HG03521 (cell line): ENCODE results near the gene JAZF1.
"Not testable (repeated sequence)": the region's sequence is repeated elsewhere in the genome, so short reads cannot be mapped to it uniquely, and the experiment has no call there.

Experiments used
- ATAC-seq: cut with Tn5 transposase; IDR thresholded peaks from one replicate; pipeline ENCODE4 v1.9.1; 2021; ENCODE audit warnings: mild to moderate bottlenecking, moderate library complexity; ENCODE audit not compliant: unreplicated experiment

Gene JAZF1

GRCh38 chr7:27948861-27949260 lies 231.7 kb downstream of the JAZF1 start:
- ATAC-seq: no peak

- no peak for ATAC-seq
Measured at GRCh38 chr7:27947586-27948278, 232.9 kb downstream of the JAZF1 start.

DNA sequence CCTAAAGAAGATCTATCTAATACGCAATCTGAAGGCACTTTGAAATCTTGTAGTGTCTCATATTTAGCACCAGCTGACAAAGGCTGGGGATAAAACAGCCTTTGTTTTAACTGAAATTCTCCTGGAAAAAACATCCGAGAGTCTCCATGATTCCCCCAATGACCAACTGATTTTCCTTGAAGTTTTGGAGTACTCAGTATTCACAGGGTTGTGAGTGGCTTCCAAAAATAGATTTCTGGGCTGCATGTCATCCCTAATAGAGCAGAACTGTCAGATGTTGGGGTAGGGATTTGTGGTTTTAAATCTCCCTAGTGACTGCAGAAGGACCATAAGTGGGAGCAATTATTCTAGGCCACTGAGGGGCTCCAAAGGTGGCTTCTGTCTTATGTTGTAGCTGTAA lies 234.2 kb downstream of the JAZF1 start:
- ATAC-seq: no peak

- no peak for ATAC-seq
Measured at GRCh38 chr7:27945058-27945795, 235.4 kb downstream of the JAZF1 start.

DNA sequence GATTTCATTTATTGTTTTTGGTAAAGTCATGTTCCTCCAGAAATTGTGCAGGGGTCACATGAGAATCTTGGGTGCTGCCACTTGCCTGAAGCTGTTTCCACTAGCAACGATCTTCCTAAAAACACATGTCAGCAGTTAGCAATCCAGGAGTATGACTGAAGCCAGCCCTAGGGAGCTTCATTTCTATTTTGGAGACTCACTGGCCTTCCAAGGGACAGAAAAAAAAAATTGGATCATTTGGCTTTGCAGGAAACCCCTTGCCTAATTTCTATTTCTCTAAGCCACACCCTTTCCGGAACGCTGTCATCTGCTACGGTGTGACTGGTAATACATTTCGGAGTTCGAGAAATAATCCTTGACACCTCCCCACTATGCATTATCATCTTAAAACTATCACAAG lies 236.0 kb downstream of the JAZF1 start:
- ATAC-seq: no peak

DNA sequence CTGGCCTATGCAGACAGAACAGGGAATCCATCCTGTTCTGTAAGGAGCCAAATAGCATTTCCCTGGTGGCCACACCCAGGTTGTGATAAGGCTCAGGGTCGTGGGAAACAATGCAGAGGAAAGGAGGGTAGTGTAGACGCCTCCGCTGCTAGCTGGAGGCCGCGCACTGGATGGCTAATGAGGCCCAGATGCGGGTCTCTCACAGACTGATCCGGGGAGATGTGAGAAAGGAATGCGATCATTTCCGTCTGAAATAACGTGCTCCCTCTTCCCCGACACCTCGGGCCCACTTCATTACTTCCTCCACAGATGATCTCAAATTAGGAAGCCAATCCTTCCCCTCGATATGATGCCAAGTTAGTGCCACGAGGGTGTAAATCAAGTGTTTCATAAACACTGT lies 237.4 kb downstream of the JAZF1 start:
- no peak for ATAC-seq

DNA sequence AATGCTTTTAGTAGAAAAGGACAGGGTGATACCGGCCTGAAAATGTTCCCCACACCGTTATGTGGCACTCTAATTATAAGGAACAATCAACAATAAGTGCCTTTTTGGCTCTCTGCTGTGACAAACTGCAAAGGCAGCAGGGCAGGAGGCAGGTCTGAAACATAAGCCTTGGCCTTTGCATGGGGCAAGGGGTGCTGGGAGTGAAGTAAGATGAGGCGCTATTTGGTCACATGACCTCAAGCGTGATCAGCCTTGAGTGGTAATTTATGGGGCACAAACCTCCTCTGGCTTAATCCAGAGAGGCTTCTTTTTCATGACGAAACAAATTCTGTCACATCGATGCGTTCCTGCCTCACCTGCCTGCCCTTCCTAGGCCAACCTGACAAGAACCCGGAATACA lies 237.9 kb downstream of the JAZF1 start:
- no peak for ATAC-seq

GRCh38 chr7:27941522-27941921 lies 239.1 kb downstream of the JAZF1 start:
- no peak for ATAC-seq

DNA sequence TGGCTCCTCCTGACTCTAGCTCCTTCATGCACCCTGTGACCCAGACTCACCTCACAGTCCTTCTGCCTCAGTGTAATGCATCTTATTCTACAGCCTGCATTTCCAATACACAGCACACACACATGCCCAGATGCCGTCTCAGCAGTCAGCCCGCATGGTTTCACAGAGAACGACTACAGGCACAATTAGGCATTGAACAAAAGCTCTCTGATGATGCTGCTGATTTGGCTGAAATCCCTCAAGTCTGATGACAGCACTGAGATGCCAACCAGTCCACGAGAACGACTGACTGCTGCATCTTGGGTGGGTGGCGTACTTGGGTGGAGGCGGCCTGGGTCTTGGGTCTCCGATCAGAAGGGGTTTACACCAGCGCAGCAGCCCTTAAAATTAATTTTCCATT lies 240.3 kb downstream of the JAZF1 start:
- no peak for ATAC-seq

GRCh38 chr7:27939893-27940292 lies 240.7 kb downstream of the JAZF1 start:
- no peak for ATAC-seq

- no peak for ATAC-seq
Measured at GRCh38 chr7:27936768-27937102, 243.9 kb downstream of the JAZF1 start.

DNA sequence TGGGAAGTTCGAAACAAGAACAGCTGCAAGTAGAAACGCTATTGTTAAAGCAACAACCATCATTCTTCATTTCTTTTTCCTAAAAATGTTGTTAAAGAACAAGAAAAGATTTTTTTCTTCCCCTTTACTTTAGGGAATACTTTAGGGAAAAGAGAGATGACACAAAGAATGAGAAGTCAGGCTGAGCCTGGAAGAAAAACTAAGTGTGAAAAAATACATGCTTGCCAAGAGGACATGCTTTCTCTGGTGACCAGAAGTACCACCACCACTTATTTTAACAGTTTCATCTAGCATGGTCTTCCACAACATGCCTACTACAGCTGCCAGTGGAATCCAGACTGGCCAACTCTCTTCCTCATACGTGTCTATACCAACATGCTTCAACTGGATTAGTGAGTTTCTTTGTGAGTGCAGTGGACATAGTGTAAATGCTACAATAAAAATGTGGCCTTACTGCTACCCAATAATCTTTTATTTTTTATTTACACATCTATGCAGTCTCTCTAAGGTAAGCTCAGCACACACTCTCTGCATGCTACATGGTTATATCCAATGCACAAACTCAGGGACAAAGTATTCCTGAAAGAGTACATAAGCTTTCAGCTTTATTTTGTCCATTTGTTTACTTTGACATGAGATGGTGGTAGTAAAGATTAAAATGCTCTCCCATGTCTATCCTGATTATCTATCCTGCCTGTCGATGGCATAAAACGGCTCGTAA lies 244.4 kb downstream of the JAZF1 start:
- ATAC-seq: no peak

- ATAC-seq: no peak
Measured at GRCh38 chr7:27933671-27934565, 246.7 kb downstream of the JAZF1 start.

DNA sequence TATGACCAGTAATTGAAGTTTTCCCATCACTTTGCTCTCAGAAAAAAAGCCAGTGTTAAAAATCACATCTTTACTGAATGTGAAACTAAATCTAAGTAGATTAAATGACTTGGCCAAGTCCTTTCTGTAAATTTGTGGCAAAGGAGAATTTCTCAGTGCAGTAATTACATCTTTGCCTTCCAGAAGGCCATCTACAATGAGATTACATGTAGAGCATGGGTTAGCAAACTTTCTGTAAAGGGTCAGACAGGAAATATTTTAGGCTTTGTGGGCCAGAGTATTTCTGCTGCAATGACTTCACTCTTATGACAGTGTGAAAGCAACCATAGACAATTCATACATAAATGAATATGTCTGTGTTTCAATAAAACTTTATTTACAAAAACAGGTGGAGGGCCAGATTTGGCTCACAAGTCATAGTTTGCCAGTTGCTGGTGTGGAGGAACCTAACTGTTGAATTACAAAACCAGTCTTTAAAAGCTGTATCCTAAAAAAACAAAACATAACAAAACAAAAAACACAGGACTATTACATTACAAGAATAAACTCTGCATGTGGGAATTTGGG lies 249.6 kb downstream of the JAZF1 start:
- ATAC-seq: no peak

DNA sequence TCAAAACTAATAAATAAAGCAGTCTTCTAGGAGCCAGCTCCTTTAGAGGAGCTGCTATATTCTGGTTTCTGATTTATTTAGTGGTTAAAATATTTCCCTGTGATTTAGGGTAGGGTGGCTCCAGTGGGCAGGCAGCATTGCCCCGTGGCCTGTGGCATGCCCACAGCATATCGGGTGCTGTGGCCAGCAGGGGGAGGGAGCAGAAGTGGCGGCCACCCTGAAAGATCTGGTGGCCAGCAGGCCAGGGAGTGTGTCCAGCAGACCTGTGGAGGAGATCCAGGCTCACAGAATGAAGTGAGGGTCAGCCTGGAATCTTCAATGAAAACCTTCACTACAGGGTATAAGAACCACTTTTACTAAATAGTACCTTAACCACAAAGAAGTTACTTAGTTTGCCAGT lies 251.5 kb downstream of the JAZF1 start:
- ATAC-seq: no peak

DNA sequence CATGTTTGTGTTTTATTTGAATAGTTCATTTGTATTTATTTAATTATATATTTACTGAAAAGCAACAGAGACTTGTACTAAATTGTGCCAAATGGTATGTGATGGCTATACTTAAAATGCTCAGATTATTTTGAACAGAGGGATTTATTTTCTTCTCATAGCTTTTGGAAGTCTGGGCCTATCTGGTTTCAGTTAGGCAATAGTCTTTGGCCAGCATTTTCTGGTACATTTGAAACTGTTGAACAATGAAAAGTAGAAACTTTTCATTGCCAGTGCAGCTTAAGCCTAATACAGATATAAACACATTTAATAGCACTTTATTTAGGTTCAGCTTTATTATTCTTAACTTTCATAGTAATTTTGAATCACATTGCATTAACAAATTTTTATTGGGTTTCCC lies 252.6 kb downstream of the JAZF1 start:
- ATAC-seq: no peak

DNA sequence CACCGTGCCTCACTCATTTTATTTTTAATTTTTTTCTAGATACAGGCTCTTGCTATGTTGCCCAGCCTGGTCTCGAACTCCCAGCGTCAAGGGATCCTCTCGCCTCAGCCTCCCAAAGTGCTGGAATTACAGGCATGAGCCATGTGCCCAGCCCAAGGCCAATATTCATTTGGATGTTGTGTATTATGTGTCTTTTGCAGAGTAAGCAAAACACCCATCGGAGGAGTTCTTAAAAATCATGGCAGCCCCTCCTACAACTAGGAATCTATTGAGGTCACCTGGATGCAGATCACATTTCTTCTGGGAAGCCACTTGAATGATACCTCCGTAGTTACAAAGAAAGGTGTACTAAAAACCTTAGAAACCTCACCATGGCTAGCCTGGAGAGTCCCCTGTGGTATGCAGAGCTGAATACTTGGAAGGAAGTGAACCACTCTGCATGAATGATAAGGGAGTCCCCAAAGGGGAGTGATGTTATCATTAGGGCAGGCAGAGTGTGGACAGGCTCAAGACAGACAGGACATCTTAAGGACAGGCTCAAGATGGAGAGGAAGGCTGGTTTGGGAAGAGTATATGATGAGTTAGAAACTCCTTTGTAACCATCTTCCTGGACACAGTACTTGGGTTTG lies 254.9 kb downstream of the JAZF1 start:
- ATAC-seq: no peak

DNA sequence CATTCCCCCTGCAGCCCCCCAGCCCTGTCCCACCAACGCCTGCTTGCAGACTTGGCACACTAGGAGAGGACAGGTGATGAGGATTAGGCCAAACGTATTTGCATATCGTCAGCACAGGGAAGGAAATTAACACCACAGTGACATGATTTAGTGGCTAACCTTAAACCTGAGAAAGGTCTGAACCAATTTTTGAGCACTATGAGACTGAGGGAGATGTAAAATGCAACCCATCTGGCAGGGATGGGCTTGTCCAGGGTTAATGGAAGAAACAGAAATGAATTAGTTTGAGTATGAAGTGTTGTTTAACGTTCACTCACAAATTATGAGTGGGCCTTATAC lies 257.0 kb downstream of the JAZF1 start:
- ATAC-seq: no peak

DNA sequence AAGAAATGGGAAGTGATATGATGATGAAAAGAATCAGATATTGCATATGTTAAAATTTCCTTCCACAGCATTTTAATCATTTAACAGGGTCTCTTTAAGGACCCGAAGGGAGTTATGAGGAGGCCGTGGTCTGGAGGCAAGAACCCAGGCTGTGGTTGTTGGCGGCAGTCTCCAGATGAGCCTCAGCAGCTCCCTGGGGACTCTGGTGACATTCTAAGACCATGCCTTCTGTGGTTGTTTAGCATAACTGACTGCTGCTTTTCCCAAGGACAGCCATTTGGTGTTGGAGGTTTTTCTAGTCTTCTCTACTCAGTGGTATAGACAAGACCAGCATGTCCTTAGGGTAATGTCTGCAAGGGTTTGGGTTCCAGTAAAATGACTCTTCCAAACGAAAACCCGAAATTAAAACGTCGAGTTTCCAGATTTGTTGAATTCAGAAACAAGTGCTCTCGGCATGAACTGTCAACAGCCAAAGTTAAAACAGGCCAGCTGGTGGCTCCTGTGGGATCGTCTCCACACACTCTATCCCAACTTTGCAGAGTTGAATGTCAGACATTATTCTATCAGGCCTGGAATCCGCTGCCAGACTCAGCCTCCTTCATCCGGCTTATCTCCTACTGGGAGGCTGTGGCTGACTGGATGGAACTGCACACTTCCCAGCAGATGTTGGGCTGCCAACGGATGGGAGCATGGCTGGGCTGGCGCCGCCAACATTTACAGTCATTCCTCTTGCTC lies 257.5 kb downstream of the JAZF1 start:
- ATAC-seq: no peak

DNA sequence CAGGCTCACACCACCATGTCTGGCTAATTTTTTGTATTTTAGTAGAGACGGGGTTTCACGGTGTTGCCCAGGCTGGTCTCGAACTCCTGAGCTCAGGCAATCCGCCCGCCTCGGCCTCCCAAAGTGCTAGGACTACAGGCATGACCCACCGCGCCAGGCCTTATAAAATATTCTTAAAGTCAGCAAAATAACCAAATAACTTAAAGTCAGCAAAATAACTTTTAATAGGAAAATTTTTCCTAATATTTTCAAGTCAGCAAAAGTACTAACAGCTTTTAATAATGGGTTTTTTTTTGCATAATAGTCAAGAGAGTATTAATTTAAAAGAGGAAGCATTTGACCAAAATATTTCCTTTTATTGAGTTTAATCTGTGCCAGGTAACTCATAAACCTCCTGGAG lies 258.2 kb downstream of the JAZF1 start:
- not testable (repeated sequence) for ATAC-seq
